HG03575 (cell line): Measurements from ENCODE around the gene FOXP1.

ENCODE experiments used
- ATAC-seq: cut with Tn5 transposase; IDR thresholded peaks from one replicate; pipeline ENCODE4 v1.9.1; 2021; ENCODE audit not compliant: unreplicated experiment, insufficient number of reproducible peaks, low FRiP score; ENCODE audit errors: extremely low read depth

The FOXP1 gene

DNA sequence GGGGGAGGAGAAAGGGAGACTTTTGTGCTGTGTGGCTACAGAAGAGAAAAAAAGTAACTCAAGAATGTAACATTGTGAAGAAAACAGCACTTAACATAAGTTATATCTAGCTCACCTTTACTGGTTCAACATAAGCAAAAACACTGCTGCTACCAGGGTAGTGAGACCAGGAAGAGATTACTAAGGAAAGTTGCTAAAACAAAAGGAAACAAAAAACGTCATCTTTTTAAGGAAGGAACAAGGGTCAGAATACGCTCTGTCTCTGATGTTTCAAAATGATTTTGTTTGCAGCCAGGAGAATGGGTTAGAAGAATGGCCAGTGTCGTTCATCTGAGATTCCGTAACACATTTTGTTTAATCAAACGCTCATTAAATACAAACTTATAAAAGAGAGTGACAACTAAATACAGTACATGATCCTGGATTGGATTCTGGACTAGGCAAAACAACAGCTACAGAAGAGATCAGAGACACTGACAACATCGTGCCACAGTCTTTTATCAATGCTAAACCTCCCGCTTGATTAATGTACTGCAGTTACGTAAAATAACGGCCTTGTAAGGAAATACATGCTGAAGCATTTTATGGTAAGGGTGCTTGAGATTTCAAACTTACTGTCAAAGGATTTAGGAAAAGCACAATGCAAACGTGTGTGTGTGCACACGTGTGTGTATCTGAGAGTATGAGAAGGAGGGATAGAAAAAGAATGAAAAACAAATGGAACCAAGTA lies 67.7 kb downstream of the FOXP1 start:
- ATAC-seq, result no peak

DNA sequence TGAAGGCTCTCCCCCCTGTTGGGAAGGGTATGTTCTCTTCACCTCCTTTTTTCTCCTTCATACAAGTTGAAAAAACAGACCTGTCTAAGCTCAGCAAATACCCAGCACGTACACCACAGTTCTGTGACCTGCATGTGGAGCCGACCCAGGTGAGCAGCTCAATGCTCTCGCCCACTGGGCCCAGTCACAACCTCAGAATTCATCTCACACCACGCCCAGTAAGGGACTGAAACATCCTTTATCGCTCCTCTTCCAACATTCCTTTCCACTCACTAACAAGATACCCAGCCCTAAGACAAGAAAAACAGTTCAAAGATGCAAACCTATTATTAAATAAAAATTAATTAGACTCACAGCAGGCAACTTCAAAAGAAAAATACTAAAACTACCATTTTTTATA lies 68.9 kb downstream of the FOXP1 start:
- no peak for ATAC-seq

DNA sequence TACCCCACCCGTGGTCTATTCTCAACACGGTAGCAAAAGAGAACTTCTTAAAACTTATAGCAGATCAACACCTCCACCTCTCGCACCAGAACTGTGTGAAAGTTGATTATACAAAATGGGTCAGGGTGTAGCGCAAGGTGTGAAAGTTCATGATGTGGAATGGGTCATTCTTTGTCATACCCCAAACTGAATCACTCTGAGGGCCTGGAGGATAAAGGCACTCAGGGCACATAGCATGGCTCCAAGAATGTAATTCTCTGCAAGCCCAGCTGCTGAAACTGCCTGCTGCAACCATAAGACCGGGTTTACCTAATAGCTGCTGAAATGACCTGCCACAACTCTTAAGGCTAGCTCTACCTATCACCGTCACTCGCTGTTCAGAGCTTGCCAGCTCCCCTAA lies 70.0 kb downstream of the FOXP1 start:
- ATAC-seq, result no peak

DNA sequence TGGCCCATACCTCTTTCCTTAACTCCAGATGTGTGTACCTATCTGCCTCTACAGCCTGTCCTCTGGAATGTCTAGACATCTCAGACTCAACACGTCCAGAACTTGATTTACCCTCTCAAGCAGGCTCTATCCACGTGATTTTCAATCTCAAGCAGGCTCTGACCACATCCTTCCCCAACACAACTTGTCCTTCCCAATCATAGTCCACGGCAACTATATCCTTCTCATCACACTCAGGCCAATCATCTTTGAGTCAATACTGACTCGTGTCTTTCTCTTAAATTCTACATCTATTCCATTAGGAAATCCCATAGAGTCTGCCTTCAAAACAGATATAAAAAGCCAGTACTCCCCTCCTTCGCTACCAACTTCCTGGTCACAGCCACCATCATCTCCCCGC lies 70.4 kb downstream of the FOXP1 start:
- ATAC-seq, result no peak

DNA sequence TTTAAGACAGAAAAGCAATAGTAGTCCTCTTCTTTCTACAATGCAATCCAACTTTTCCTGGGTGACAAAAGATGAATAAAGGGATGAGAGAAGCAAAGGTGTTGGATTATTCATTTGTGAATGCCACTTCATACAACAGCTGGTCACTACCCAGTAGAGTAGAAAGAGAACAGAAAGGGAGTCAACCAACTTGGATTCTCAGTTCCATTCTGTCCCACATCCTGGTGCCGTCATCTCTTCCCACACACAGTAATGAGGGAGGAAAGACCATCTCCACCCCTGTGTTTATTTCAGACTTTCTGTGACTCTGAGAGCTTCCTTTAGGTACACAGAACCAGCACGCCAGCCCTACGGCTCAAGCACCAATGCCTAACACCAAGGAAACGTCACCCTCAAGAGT lies 71.0 kb downstream of the FOXP1 start:
- ATAC-seq, result no peak

DNA sequence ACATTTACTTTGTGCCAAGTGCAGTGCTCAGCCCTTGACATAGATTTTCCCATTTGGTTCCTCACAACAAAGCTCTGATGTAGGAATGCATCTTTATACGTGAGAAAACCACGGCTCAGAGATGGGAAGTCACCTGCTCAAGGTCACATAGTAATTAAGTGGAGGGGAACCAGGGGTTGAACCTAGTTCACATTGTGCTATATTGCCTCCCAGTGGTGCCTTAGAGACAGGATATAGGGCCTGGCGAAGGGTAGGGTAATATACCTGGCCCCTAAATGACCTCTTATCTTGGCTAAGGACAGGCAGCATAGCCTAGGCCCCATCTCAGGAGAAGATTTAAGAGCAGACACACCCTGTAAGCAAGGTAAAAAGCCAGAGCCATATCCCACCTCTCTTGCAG lies 71.5 kb downstream of the FOXP1 start:
- ATAC-seq, result no peak

DNA sequence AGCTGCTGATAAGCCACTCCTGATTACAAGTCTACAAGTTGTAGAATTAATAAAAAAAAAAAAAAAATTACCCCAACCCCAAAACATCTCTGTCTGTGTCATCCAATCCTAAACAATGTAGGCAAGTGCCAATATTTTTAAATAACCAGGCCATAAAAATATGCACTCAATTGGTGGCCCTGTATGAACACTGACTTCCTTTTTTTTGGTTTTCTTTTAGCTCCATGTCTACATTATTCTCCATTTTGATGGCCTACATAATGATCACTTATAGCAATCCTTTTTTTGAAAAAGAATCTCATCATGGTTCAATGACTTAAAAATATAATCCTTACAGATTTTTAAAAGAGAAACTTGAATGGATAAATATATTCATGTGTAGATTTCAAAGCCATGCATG lies 72.1 kb downstream of the FOXP1 start:
- no peak for ATAC-seq

DNA sequence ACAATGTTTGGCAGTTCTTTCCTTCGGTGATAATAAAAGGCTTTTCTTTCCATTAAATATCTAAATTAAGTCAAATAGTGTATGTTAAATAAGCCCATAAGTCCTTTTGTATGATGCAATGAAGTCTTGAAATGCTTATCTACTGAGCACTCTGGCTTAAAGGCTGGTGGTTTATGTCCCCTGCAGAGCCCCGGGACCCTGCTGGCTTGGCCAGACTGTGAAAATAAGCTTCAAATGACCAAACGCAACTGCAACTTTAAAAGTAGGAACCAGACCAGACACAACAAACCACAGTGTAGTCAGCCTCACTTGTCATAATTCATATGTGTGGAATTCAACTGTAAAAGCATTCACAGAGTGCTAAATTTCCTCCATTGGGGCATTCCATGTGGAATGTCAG lies 72.5 kb downstream of the FOXP1 start:
- ATAC-seq, result no peak

DNA sequence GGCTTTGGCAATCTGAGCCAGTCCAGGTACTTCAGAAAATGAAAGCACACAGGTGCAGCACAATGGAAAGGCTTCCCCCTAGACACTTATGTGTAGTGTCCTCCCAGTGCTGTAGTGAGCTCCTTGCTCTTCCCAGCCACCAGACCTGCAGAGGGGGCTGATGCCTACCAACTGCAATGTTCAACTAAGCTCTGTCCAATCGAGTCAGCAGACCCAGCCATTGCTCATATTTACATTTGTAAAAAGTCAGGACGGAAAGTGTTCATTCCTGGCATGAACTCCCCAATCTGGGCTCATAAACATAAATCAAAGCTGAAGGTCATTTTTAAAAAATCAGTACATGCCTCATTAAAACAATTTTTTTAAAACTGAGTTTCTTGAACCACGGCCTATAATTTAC lies 73.0 kb downstream of the FOXP1 start:
- no peak for ATAC-seq

DNA sequence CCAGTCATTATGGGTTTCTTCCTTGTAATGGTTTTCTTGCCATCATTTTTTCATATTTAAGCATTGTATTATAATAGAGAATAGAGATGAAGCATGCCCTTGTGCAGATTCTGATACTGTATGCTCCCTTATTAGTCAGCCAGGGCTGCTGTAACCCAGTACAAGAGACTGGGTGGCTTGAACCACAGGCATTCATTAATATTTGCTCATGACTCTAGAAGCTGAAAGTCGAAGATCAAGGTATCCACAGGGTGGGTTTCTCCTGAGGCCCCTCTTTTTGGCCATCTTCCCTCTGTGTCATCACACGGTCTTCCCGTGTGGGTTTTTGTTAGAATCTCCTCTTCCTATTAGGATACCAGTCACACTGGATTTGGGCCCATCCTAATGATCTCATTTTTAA lies 74.5 kb downstream of the FOXP1 start:
- ATAC-seq, result no peak

DNA sequence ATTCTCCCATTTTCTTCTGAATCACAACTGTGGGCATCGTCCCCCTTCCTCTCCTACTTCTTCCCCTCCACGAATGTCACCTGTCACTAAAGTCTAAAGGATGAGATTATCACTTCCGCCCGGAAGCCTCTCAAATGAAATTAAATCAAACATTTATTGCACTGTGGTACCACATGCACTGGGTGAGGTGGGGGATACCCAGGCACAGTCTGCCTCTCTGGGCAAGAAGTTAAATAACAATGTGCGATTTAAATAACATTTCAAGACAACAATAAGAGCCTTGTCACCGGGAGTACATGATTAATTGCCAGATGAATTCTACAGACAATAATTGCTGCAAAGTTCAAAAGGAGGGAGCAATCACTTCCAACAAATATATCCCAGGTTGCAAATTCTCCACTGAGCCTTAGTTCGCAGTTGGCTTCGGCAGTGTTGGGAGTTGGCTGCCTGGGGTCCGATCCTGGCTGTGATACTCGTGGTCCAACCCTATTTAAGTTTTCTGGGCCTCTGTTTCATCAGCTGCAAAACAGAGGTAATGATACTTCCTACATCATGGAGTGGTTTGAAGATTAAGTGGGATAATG lies 77.7 kb downstream of the FOXP1 start:
- ATAC-seq, result no peak

DNA sequence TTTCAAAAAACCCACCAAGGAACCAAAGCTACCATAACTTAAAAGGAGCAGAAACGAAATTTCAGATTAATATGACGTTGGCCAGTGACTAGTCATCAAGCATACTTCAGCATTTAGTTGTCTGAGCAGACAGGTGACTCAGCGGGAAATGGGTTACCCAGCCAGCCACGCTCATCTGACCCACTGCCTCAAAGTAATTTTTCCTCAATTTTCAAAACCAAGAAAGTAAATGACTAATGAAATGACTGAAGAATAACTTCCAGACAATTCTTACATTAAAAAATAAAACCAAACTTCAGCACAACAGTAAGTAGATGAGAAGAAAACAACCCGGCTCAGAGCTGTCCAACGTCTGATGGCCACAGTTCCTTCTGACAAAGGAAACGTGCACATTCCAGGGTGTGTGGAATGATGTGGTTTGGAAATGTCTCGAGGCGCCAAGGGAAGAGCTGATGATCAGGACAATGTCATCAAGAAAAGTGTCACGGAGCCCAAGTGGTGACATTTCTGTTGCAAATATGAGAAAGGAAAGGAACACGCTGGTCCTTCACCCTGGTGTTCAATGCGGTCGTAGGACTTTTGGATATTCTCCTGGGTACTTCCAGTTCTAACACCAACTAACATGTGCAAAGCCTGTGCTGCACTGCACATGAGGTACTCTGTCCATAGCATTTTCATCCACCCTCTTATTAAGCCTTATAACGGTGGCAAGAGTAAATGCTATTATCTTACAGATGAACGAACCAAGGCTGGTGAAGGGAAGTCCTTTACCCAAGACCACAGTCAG lies 79.1 kb downstream of the FOXP1 start:
- ATAC-seq, result no peak

DNA sequence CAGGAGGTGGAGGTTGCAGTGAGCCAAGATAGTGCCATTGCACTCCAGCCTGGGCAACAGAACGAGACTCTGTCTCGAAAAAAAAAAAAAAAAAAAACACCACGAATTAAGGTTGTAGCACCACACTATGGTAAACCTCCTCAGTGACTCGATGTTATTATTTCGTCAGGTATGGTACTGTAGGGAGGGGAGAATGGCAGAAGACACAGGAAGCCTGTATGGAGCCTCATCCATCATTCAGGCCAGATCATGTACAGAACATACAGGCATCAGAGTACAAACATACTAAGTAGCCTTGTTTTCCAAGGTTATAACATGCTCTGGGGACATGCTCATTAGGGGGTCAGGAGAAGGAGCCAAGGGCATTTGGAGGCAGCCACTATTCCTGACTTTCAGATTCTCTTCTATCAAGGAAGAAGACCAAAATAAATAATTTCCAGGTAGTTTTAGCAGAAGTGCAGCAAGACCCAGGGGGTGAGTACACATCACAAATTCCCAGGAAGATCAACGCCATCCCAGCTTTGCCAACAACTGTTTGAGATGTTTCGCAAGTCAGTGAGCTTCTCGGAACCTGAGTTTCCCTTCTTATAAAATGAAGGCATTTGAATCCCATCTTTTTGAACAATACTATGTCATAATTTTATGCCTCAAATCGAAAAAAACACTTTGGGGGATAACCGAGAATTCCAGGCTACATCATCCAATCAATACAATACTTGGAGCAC lies 79.8 kb downstream of the FOXP1 start:
- no peak for ATAC-seq

DNA sequence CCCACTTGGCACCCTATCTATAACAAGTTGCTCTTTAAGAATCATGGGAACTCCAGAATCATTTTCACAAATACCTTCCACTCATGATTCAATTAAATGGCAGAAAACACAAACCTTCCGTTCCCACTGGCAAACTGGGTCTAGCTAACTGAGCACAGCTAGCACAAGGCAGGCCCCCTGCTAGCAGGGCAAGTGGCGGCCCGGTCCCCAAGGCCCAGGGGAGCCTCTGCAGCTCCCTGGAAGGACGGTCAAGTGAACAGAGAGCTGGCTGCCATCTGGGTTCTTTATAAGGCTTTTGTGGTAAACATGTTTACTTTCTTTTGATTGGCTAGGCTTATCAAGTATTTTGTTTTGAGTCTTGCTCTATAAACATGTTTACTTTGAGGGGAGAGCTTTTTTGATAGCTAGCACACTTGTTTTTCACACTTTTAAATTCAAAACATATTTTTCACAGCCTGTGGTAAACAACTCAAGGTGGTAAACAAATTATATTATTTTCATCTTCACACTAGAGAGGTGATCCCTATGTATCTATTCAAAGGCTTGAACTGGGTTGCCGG lies 81.4 kb downstream of the FOXP1 start:
- no peak for ATAC-seq

DNA sequence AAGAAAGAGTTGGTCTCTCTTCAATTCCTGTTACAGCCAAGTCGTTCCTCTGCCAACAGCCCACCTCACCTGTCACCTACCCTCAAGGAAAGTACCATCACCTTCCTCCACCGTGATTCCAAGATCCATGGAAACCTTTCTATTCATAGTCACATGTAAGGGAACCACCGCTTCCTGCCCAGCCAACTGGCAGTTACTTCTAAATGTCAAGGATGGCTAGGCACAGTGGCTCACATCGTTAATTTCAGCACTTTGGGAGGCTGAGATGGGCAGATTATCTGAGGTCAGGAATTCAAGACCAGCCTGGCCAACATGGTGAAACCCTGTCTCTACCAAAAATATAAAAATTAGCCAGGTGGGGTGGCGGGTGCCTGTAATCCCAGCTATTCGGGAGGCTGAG lies 82.8 kb downstream of the FOXP1 start:
- no peak for ATAC-seq

DNA sequence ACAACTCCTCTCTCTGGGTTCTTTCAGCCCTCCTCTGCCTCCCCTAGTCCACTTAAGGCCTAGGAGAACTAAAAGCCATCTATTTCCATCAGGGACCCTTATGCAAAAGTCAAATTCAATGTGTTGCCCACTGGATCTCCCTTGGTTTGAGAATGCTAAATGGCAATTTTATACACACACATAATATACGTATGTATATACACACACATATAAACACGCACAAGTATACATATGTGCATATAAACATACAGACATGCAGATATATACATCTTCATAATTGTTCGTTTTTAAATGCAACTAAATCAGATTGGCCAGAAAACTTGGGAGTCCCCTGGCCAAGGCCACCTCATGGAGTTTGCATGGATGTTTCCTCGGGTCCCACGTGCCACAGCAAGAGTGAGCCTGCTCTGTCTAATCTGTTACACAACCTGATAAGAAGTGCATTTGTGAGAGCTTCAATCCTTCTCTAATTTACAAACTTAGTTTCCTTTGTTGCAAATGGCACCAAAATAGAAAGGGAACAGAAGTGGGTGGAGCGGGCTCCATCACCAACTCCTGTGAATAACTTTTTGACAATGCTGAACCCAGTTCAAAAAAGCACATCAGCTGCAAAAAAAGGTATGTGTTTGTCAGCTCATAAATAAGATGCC lies 84.2 kb downstream of the FOXP1 start:
- no peak for ATAC-seq

DNA sequence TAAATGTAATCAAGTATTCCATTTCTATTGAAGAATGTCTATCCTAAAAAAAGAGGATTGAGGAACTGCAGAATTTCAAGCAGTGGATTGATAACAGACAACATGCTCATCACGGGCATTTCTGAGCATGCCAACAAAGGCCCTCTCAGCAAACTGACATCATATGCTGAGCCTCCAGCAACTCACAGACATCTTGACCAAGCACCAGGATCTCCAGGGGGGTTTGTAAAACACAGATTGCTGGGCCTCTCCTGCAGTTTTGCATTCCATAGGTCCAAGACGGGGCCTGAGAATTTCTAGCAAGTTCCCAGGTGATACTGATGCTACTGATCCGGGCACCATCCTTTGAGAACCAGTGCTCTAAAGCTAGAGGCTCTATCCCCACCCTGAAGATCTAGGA lies 85.0 kb downstream of the FOXP1 start:
- ATAC-seq, result no peak

DNA sequence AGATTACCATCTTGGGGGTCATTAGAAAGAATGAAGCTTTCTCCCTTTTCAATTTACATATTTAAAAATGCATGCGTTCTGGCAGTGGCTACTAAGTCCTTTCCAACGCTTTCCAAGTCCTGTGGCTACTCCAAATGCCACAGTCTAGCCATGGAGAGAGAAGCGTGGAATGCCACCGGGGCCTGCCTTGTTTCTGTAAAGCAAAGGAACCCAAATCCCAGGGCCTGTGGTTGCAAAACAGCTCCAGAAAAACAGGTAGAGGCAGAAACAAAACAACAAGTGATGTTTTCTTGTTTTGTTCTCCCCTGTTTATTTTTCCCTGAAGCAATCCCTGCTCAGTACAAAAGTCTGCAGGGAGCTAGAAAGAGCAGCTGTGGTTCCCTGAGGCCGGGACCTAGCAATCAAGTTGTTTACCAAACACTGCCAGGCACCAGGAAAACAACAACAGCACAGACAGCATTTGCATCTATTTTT lies 85.5 kb downstream of the FOXP1 start:
- ATAC-seq, result no peak

DNA sequence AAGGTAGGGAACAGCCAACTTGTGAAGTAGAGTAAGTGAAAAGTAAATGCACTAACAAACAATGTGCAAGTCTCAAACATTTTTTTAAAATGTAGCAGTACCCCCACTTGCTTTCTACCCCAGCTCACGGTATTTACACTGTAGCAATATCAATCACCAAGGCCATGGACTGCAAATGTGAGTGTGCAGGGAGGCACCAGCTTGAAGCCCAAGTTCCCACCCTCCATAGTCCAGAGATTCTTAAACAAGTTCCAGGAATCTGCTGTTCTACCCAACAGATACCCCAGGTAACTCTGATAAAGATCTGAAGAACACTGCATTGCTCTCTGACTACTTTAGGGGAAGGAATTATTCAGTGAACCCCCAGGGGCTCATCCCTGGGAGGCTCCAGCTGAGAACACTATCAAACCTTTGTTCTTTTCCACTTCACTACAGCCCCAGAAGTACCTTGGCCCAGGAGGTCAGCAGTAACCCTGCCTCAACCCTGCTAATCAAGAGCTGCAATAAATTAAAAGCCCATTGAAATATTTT lies 86.1 kb downstream of the FOXP1 start:
- ATAC-seq, result no peak
